HG03575 (cell line): ENCODE measurements around the gene GOLGB1.
"Not testable (repeated sequence)": the region's sequence is repeated elsewhere in the genome, so short reads cannot be mapped to it uniquely, and the experiment has no call there.

Source experiments
- ATAC-seq: cut with Tn5 transposase; IDR thresholded peaks from one replicate; pipeline ENCODE4 v1.9.1; 2021; ENCODE audit not compliant: unreplicated experiment, insufficient number of reproducible peaks, low FRiP score; ENCODE audit errors: extremely low read depth

GOLGB1 gene

DNA sequence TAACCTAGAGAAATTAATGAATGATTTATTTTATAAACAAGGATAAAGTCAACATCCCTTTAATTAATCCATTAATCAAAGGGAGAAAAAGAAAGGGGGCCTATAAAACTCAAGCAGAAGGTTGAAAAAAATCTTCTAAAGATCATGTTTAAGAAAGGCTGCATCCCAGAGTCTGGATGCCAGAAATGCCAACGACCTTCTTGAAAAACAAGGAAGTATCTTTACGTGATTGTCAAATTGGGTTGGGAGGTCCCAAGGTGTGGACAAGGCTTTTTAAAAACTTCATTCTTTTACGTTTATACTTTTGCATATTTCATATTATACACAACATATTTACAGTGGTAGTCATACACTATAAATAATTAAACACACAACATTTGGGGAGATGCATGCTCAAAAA, 1.6 kb downstream of the GOLGB1 start:
- ATAC-seq, result no peak

DNA sequence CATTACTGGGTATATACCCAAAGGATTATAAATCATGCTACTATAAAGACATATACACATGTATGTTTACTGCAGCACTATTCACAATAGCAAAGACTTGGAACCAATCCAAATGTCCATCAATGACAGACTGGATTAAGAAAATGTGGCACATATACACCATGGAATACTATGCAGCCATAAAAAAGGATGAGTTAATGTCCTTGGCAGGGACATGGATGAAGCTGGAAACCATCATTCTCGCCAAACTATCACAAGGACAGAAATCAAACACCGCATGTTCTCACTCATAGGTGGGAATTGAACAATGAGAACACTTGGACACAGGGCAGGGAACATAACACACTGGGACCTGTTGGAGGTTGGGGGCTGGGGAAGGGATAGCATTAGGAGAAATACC, 6.4 kb downstream of the GOLGB1 start:
- ATAC-seq, result not testable (repeated sequence)

DNA sequence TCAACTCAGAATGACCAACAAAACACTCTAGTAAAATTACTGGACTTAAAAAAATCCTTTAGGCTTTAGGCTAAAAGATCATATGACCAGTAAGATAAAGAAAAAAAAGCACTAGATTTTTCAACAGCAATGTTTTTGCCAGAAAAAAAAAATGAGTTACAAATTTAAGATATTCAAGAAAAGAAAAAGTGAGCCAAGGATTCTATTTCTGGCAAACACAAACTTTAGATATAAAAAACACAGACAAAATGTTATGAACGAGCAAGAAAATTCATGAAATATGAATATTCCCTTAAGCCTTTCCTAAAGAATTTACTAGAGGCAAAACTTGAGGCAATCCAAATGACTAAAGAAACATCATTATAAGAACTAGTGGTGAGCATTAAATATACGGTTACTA, 8.6 kb downstream of the GOLGB1 start:
- ATAC-seq, result no peak

DNA sequence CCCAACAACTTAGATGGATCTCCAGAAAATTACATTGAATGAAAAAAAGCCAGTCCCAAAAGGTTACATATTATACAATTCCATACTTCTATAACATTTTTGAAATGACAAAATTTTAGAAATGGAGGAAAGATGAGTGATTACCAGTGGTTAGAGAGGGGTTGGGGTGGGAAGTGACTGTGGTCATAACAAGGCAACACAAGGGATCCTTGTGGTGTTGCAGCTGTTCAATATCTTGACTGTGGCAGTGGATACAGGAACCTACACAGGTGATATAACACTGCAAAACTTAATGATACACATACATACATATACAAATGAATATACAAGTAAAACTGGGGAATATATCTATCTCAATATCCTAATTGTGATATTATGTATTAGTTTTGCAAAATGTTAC, 9.6 kb downstream of the GOLGB1 start:
- no peak for ATAC-seq

DNA sequence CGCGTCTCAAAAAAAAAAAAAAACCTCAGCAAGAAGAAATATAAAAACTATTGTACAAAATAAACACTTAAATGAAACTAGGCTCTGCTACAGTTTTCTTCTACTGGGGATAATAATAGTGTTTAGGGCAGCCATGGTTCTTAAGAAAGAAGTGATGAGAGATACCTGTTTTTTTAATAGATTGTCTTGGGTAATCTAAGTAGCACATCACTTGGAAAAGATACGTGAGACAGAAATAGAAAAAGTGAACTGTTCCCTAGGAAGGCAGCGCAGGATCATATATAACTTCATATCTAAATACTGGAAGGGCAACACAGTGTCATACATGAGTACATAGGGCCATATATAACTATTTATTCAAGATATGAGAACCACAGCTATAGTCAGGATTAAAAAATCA, 11.9 kb downstream of the GOLGB1 start:
- ATAC-seq, result no peak

DNA sequence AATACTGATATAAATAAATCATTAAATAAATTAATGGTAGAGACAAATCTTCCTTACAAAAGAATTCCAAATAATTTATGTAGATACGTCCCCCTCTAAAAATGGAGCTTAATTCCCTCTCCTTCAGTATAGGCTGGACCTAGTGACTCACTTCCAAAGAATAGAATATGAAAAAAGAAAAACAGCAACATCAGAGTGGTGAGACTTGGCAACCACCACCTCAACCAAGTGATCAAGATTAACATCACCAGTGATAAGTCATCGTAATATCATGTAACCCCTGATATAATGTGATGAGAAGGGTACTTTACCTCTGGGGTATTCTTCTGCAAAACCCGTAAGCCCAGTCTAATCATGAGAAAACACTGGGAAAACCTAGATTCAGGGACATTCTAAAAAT, 13.4 kb downstream of the GOLGB1 start:
- ATAC-seq, result no peak

DNA sequence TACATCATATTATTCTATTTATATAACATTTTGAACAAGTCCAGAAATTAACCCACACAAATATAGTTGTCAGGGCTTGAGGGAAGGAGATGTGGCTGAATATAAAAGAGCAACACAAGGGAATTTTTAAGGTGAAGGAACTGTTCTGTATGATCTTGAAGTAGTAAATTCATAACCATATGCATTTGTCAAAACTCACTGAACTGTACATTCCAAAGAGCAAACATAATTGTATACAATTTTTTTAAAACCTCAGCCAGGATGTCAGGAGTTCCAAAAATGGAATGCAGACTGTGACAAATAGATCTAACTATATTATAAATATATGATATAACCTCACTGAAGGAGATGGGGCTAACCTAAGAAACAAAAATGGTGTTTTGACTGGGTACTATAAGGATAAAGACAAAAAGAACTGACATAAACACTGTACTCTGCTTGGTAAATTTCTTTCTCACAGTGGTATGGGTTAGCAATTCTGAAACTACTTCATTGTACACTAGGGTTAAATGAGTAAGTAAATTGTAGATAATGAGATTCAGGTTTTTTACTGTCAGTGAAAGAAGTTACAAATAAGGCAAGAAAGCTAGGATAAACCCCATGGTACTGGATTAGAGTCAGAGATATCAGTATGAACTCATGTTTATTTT, 14.4 kb downstream of the GOLGB1 start:
- ATAC-seq, result peak; percentile 92

DNA sequence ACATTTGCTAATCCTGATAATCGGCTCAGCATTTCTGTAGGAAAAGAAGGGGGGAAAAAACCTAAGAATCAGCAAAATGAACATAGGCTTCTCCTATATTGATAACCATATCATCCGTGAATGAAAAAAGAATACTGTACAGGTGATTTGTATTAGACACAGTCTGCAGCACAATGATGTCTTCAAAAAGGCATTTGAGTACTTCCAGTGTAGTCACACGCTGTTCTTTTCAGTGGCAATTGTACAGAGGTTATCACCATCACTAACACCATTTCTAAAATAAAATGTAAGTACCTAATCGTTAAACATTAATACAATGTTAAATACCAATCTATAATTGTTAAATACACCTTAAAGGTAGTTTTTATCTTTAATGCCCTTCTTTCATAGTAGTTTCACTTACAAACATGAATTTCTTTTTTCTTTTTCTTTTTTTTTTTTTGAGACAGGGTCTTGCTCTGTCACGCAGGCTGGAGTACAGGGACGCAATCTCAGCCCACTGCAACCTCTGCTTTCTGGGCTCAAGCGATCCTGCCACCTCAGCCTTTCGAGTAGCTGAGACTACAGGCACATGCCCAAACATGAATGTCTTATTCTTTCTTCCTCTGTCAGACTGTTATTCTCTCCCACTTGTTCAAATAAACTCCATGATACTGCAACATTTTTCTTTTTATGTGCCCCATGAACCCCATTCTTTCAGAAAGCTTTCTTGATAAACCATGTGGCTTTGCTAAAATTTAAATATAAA, 18.4 kb downstream of the GOLGB1 start:
- ATAC-seq, result no peak

DNA sequence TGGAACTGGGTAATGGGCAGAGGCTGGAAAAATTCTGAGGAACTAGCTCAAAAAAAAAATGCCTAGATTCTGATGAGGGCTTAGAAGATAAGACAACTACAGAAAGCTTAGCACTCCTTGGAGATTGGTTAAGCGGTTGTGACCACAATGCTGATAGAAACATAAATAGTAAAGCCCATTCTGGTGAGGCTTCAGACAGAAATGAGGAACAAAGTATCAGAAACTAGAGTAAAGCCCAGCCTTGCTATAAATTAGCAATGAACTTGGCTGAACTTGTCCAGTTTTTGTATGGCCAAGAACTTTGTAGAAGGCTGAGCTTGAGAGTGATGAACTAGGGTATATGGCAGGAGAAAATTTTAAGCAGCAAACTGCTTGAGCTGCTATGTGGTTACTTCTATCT, 25.4 kb downstream of the GOLGB1 start:
- peak; percentile 89 for ATAC-seq

DNA sequence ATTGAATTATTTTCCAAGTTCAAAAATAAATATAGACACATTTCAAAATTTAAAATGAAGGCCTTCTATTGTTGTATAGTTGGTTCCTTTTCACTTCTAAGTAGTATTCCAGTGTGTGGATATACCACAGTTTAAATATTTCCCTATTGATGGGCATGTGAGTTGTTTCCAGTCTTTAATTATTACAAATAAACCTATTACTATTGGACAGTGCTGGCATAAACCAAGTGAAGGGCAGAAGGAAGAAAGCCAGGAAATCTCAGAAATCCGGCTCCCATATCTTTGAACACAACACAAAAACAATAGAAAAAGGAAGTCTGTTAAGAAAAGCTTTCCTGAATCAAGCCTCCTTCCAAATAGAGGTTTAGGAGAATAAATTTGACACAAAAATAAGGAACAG, 26.1 kb downstream of the GOLGB1 start:
- ATAC-seq, result no peak

DNA sequence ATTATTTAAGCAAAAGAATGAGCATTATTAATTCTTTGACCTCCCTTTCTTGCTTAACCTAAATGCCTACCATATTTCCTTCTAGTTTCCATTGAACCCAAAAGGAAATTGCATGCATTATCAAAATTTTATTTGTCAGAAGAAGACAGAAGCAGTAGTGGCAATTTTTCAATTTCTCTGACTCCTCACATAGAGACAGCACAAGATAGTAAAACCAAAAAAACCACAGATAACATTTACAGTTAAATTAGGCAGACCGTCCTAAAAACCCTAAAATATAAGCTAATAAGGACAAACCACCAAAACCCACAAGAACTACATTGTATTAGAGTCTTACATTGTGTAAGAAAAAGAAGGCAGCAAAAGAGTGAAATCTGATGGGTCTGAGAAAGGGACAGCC, 27.1 kb downstream of the GOLGB1 start:
- no peak for ATAC-seq

DNA sequence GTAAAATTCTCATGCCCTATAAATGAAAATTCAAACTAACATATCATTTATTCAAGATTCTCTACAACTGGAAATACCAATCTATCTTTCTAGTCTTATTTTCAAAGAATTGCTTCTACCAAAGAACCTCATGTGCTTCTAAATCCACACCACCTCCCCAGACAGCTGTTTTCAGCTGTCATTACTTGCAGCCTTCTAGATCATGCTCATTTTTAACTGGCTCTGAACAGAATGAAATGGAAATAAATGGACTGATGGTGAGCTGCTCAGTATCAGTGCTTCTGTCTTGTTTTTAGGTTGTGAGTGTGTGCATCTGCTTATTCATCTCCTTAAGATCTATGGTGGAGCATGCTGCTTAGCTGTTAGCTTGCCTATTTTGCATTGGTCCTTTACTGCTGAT, 29.4 kb downstream of the GOLGB1 start:
- no peak for ATAC-seq

DNA sequence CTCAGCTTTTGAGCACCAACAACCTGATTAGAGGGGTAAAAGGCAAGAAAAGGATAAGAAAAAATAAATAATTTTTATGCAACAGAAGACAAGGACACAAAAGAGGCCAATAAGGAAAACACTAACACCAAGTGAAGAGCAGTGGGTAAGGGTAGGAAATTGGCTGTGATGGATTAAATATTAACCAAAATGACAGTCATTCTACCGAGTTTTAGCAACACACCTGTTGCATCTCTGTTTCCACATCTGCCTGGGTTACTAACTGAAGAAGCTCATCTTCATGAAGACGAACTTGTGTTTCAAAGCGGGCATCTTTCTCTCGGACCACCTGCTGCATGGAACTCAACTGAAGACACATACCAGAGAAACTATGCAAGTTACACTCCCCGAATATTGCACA, 30.1 kb downstream of the GOLGB1 start:
- ATAC-seq, result no peak

DNA sequence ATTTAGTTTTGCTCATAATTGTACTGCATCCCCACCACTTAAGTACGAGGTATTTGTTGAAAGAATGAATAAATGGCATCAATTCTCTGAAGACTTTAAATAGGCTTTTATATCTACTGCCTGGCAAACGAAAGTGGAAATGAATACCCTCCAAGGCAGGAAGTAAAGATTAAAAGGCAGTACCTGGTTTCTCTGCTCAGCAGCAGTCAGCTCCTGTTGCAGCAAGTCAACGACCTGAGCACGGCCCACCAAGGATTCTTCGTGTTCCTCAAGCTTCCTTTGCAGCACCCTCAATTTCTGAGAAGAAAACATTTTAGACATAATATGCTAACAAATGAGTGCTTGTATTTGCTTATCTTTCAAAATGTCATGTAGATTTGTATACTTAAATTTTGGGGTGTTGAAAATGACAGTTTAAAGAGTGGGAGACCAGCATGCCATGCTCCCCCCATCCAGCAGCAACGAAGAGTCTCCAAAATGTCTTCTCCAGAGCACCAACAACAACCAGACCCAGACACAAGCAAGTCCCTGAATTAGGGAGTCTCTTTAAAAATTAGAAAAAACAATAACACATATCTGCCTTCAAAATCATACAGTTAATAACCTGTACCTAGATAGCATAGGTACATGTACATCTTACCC, 31.2 kb downstream of the GOLGB1 start:
- ATAC-seq, result no peak

DNA sequence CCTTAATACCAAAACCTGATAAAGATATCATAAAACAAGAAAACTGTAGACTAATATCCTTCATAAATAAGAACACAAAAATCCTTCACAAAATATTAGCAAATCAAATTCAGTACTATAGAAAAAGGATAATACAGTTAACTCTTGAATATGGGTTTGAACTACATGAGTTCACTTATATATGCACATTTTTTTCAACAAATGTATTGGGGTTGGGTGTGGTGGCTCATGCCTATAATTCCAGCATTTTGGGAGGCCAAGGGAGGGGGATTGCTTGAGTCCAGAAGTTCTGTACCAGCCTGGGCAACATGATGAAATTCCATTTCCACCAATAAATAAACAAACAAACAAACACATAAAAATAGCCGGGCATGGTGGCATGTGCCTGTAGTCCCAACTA, 39.2 kb downstream of the GOLGB1 start:
- ATAC-seq, result no peak

DNA sequence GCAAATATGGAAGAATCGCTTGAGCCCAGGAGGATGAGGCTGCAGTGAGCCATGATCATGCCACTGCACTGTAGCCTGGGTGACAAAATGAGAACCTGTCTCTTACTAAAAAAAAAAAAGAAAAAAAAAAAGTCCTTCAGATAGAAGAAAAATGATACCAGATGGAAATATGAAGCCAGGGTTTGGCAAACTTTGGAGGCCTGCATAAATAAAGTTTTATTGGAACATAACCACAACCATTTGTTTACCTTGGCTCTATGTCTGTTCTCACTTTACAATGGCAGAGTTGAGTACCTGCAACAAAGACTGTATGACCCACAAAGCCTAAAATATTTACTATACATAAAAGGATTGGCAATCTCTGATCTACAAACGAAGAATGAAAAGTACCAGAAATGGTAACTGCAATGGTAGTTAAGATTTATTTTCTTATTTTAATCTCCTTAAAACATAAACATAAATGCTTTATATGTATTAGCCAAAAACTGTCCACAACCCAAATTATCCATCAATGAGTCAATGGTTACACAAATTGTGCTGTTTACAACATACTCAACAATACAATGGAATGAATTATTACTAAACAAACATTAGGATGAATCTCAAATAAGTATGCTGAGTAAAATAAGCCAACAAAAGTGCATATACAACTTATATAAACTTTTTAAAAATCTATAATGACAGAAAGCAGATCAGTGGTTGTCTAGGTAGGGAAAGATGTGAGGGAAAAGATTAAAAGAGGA, 41.8 kb downstream of the GOLGB1 start:
- ATAC-seq, result no peak

DNA sequence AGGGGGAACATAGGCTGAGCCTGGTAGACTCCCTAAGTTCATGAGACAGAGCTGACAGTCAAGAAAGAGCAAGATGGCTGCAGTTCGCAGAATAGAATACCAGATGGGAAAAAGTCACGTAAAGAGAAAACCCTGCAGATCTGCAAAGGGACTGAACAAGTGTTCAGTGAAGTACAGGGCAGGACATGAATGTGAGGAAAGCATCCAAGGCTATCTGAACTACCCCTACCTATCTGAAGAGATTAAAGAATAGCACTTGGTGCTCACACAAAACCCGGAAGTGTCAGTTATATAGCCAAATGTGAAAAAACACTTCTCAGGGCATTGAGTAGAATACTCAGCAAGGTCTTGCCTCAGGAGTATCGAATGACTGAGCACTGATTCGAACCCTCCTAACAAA, 44.0 kb downstream of the GOLGB1 start:
- no peak for ATAC-seq

DNA sequence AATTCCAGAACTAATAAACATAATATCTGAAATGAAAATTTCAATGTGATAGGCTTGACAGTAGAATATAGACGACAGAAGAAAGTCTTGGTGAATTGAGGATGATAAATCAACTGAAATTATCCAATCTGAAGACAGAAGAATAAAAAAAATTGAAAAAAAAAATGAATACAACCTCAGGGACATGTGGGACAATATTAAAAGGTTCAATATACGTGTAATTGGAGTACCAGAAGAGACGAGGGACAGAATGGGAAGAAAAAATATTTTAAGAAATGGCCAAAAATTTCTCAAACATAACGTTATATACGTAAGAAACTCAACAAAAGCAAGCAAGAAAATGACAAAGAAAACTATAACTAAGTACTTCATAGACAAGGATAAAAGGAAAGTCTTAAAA, 45.6 kb downstream of the GOLGB1 start:
- no peak for ATAC-seq

DNA sequence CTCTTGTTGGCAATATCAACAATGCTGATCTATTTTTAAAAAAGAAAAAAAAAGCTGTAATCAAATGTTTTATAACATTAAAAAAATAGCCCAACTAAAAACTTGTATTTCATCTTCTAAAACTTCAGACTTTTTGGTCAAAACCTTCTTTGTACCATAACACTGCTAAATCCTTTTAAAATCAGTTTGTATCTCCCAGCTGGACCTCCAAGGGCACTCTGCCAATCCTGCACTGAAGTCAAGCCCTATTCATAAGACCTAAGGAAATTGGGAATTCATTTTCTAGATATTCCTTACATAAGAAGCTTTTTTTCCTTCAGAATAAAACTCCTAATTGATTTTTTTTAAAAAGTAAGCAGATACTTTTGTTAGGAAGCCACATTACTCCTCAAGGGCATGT, 50.6 kb downstream of the GOLGB1 start:
- no peak for ATAC-seq

DNA sequence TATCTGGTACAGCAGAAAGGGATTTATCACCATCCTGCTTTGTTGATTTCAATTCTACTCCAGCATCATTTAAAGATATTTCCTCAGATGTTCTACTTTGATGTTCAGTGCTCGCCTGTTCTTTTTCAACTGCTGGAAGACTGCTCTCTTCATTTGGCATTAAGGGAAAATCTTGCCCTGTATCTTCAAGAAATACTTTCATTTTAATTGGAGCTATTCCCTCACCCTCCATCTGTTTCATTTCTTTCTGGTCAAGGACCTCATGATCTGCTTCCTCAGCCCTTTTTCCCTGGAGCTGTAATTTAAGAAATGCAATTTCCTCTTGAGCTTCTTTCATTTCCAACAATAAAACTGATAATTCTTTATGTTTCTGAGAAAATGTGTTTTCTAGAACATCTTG, 51.1 kb downstream of the GOLGB1 start:
- ATAC-seq, result no peak
